HepG2 (cell line): ENCODE data around the gene GPR25. TPM values are rescaled to one million over a fixed set of nuclear protein-coding genes. Genes with fewer than 3 reads are reported as not detected.
A peak's percentile ranks its signal among the peaks of the same experiment; 100 is the strongest.

Source experiments
- ARHGAP35 ChIP-seq: sonication (generic); formaldehyde crosslinking; IDR thresholded peaks from 2 replicates; pipeline ENCODE4 v1.9.0; 2022; ENCODE audit warnings: mild to moderate bottlenecking, inconsistent platforms, moderate library complexity, missing genetic modification reagents, borderline replicate concordance
- DBP ChIP-seq: sonication (generic); formaldehyde crosslinking; IDR thresholded peaks from 2 replicates; pipeline ENCODE4 v1.4.0; 2020; ENCODE audit warnings: missing genetic modification reagents; ENCODE audit errors: not compliant biosample characterization
- DNMT3B ChIP-seq: conservative IDR thresholded peaks from 2 replicates; pipeline ENCODE4 v1.6.1; 2016; ENCODE audit warnings: missing biosample characterization, control low read depth
- ELF1 ChIP-seq: sonication (generic); formaldehyde crosslinking; IDR thresholded peaks from 2 replicates; pipeline ENCODE4 v1.4.0; 2020; ENCODE audit warnings: missing genetic modification reagents
- KDM5B ChIP-seq: sonication (generic); formaldehyde crosslinking; IDR thresholded peaks from 2 replicates; pipeline ENCODE4 v1.4.0; 2020; ENCODE audit warnings: missing genetic modification reagents, mild to moderate bottlenecking, borderline replicate concordance
- KLF11 ChIP-seq: IDR thresholded peaks from 2 replicates; pipeline ENCODE4 v1.6.1; 2016; ENCODE audit warnings: missing compliant biosample characterization
- KLF9 ChIP-seq: IDR thresholded peaks from 2 replicates; pipeline ENCODE4 v1.6.1; 2016; ENCODE audit warnings: low read depth
- KMT2B ChIP-seq: IDR thresholded peaks from 2 replicates; pipeline ENCODE4 v1.6.1; 2016; ENCODE audit warnings: missing genetic modification reagents, missing compliant biosample characterization
- LRRFIP1 ChIP-seq: sonication (generic); formaldehyde crosslinking; conservative IDR thresholded peaks from 2 replicates; pipeline ENCODE4 v1.4.0; 2020; ENCODE audit warnings: missing genetic modification reagents
- MATR3 ChIP-seq: sonication (generic); formaldehyde crosslinking; IDR thresholded peaks from 2 replicates; pipeline ENCODE4 v1.4.0; 2020; ENCODE audit warnings: missing genetic modification reagents
- NFRKB ChIP-seq: fragments of 450-650 bp; IDR thresholded peaks from 2 replicates; pipeline ENCODE4 v1.6.1; 2017
- PHB2 ChIP-seq: fragments of 450-650 bp; IDR thresholded peaks from 2 replicates; pipeline ENCODE4 v1.6.1; 2018; ENCODE audit not compliant: partially characterized antibody
- POLR2AphosphoS2 ChIP-seq: IDR thresholded peaks from 2 replicates; pipeline ENCODE4 v1.6.1; 2011; ENCODE audit warnings: low read depth, low read length, improper control_type of control experiment
- PRMT3 ChIP-seq: sonication (generic); formaldehyde crosslinking; IDR thresholded peaks from 2 replicates; pipeline ENCODE4 v1.8.1; 2022; ENCODE audit warnings: low read depth, mild to moderate bottlenecking, moderate library complexity, missing genetic modification reagents, borderline replicate concordance
- RFXANK ChIP-seq: IDR thresholded peaks from 2 replicates; pipeline ENCODE4 v1.6.1; 2016
- SALL1 ChIP-seq: sonication (generic); formaldehyde crosslinking; IDR thresholded peaks from 2 replicates; pipeline ENCODE4 v1.8.0; 2022; ENCODE audit warnings: mild to moderate bottlenecking, missing genetic modification reagents
- TBL1XR1 ChIP-seq: fragments of 150-350 bp; IDR thresholded peaks from 2 replicates; pipeline ENCODE4 v1.6.1; 2014; ENCODE audit warnings: borderline replicate concordance, low read length; ENCODE audit not compliant: partially characterized antibody
- ZC3H4 ChIP-seq: sonication (generic); formaldehyde crosslinking; IDR thresholded peaks from 2 replicates; pipeline ENCODE4 v1.4.0; 2020; ENCODE audit warnings: missing genetic modification reagents, borderline replicate concordance
- ZNF17 ChIP-seq: sonication (generic); formaldehyde crosslinking; IDR thresholded peaks from 2 replicates; pipeline ENCODE4 v1.5.0; 2020; ENCODE audit warnings: mild to moderate bottlenecking, missing genetic modification reagents
- ZNF251 ChIP-seq: sonication (generic); formaldehyde crosslinking; IDR thresholded peaks from 2 replicates; pipeline ENCODE4 v1.9.0; 2021; ENCODE audit warnings: mild to moderate bottlenecking, missing genetic modification reagents
- ZNF264 ChIP-seq: sonication (generic); formaldehyde crosslinking; IDR thresholded peaks from 2 replicates; pipeline ENCODE4 v1.4.0; 2020; ENCODE audit warnings: missing genetic modification reagents
- ZNF33A ChIP-seq: sonication (generic); formaldehyde crosslinking; IDR thresholded peaks from 2 replicates; pipeline ENCODE4 v1.5.1; 2020; ENCODE audit warnings: missing genetic modification reagents, mild to moderate bottlenecking, moderate library complexity, borderline replicate concordance
- ZNF543 ChIP-seq: sonication (generic); formaldehyde crosslinking; IDR thresholded peaks from 2 replicates; pipeline ENCODE4 v1.4.0; 2020; ENCODE audit warnings: mild to moderate bottlenecking, missing genetic modification reagents
- ZNF704 ChIP-seq: sonication (generic); formaldehyde crosslinking; IDR thresholded peaks from 2 replicates; pipeline ENCODE4 v1.8.1; 2023; ENCODE audit warnings: mild to moderate bottlenecking, inconsistent platforms, moderate library complexity, missing genetic modification reagents, borderline replicate concordance
- ZNF713 ChIP-seq: sonication (generic); formaldehyde crosslinking; IDR thresholded peaks from 2 replicates; pipeline ENCODE4 v1.4.0; 2020; ENCODE audit warnings: mild to moderate bottlenecking, missing genetic modification reagents
- ZNF790 ChIP-seq: sonication (generic); formaldehyde crosslinking; IDR thresholded peaks from 2 replicates; pipeline ENCODE4 v1.8.0; 2022; ENCODE audit warnings: missing genetic modification reagents, mild to moderate bottlenecking, borderline replicate concordance
- ZNF891 ChIP-seq: sonication (generic); formaldehyde crosslinking; IDR thresholded peaks from 2 replicates; pipeline ENCODE4 v1.5.0; 2020; ENCODE audit warnings: mild to moderate bottlenecking, missing genetic modification reagents
- ZSCAN31 ChIP-seq: sonication (generic); formaldehyde crosslinking; IDR thresholded peaks from 2 replicates; pipeline ENCODE4 v1.5.0; 2020; ENCODE audit warnings: low read depth, mild to moderate bottlenecking, missing genetic modification reagents
- ZSCAN5A ChIP-seq: sonication (generic); formaldehyde crosslinking; IDR thresholded peaks from 2 replicates; pipeline ENCODE4 v1.8.0; 2022; ENCODE audit warnings: mild to moderate bottlenecking, missing genetic modification reagents, borderline replicate concordance
- polyA plus RNA-seq, 8 experiments: library from polyadenylated mRNA; depleted of rRNA in 3 of 8; stranded (reverse) in 7 of 8; unstranded in 1 of 8; fragments of >200 nt; fragmentation: Illumina TruSeq in 4 of 8; extraction: Trizol in 4 of 8; gene quantifications; 2 replicates each; pipeline versions ENCODE4 v1.2.1 to v1.2.3, GENCODE V29; 2011 to 2016; ENCODE audit warnings: low read depth in 4 of 8, missing spikeins in 1 of 8, mixed read lengths in 1 of 8; ENCODE audit not compliant: insufficient read depth in 1 of 8
- total RNA-seq, 5 experiments: library from RNA; depleted of rRNA; stranded (reverse); fragments of >200 nt; fragmentation: Illumina TruSeq; extraction: Trizol; gene quantifications; 2 replicates each; pipeline ENCODE4 v1.2.3, GENCODE V29; 2016; ENCODE audit warnings: low read depth in 1 of 5

Gene GPR25
- total and polyA plus RNA-seq, 2 of the 13 experiments (the other 11 are each of a cell fraction or from before 2014, with no cell fraction given) = not detected

GRCh38 chr1:200891774-200892157 is 19.0 kb downstream of the GPR25 start (continued):
- TF ChIP-seq LRRFIP1 (CRISPR knock-in tag) (no peak), ZNF264 (0 out of 2 replicates have a peak, but pooled peaks have one; percentile 22), ZNF17 (CRISPR knock-in tag) (no peak), MATR3 (CRISPR knock-in tag) (no peak), KMT2B (CRISPR knock-in tag) (no peak), DBP (CRISPR knock-in tag) (no peak), NFRKB (no peak), PRMT3 (CRISPR knock-in tag) (no peak), ZSCAN5A (CRISPR knock-in tag) (no peak), ZC3H4 (CRISPR knock-in tag) (no peak), ELF1 (CRISPR knock-in tag) (no peak; the same call in 1 of the 2 replicates), PHB2 (no peak), ZNF251 (CRISPR knock-in tag) (no peak), KDM5B (CRISPR knock-in tag) (no peak), SALL1 (CRISPR knock-in tag) (peak; percentile 35; the same call in 1 of the 2 replicates), POLR2AphosphoS2 (no peak), ZNF543 (peak; percentile 57), TBL1XR1 (no peak), DNMT3B (CRISPR knock-in tag) (no peak), ZSCAN31 (CRISPR knock-in tag) (no peak), ARHGAP35 (no peak), ZNF713 (CRISPR knock-in tag) (no peak), KLF9 (CRISPR knock-in tag) (no peak), RFXANK (CRISPR knock-in tag) (no peak), KLF11 (no peak), ZNF790 (CRISPR knock-in tag) (no peak), ZNF33A (CRISPR knock-in tag) (no peak), ZNF891 (CRISPR knock-in tag) (no peak), ZNF704 (CRISPR knock-in tag) (no peak)
